Forelimb muscle (tissue), 1 donor: Measurements from ENCODE around the gene MAD2L1BP. TPM values are rescaled to one million over a fixed set of nuclear protein-coding genes. Genes with fewer than 3 reads are reported as not detected.
"Not testable (repeated sequence)": the region's sequence is repeated elsewhere in the genome, so short reads cannot be mapped to it uniquely, and the experiment has no call there.

Experiments used
- DNase-seq: peaks from one replicate; pipeline ENCODE4 v3.0.0-alpha.2; 2013; ENCODE audit warnings: low read depth
- polyA plus RNA-seq: library from polyadenylated mRNA; unstranded; fragments of 120-200 nt; gene quantifications from one replicate; pipeline ENCODE4 v1.2.1, GENCODE V29; 2013; ENCODE audit not compliant: insufficient read length

The MAD2L1BP gene
- polyA plus RNA-seq, 1 donor: 16.4 TPM

GRCh38 chr6:43625393-43625992, 10.1 kb upstream of the MAD2L1BP start:
- DNase-seq: no peak

DNA sequence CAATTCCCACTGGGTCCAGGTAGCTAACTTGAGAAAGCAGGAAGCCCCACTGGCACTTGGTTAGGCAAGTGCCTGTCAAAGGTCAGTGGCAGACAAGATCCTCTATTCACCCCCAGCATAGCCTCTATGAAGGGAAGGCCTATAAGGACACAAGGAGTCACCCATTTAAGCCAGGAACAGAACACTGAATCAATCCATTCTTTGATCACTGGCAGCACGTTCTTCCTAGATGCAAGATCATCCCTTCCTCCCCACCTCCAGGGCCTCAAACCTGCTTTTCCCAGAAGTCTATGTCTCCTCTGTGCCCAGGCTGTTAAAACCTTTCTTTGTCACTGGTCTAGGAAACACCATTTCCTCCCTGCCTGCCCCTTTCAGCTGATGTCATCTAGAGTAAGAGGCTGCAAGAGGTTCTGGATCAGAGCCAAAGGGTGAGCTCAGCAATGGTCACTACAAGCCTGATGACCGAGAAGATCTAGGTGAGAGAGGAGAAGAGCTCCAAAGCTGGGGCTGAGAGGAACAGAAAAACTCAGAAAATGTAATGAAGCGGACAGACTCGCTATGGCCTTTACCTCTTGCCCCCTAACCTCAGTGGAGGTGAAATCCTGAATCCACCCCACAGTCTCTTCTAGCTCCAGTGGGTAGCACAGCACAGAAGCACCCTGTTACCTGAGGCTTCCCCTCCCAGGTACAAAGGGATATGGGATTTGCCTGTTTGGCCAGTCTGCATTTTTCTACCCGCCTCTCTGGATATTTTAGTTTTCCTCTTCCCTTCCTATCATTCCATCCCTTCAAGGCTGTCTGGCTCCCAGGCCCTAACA, 8.4 kb upstream of the MAD2L1BP start:
- peak; percentile 64 for DNase-seq

- no peak for DNase-seq
Observed at GRCh38 chr6:43628393-43629103, 7.1 kb upstream of the MAD2L1BP start.

GRCh38 chr6:43629104-43629504, 6.5 kb upstream of the MAD2L1BP start, which contains the start of gene GTPBP2:
GTPBP2 (minus strand) TSS chr6:43629264; CDS start chr6:43629162, 102 bp downstream.
- DNase-seq: peak; percentile 97

DNA sequence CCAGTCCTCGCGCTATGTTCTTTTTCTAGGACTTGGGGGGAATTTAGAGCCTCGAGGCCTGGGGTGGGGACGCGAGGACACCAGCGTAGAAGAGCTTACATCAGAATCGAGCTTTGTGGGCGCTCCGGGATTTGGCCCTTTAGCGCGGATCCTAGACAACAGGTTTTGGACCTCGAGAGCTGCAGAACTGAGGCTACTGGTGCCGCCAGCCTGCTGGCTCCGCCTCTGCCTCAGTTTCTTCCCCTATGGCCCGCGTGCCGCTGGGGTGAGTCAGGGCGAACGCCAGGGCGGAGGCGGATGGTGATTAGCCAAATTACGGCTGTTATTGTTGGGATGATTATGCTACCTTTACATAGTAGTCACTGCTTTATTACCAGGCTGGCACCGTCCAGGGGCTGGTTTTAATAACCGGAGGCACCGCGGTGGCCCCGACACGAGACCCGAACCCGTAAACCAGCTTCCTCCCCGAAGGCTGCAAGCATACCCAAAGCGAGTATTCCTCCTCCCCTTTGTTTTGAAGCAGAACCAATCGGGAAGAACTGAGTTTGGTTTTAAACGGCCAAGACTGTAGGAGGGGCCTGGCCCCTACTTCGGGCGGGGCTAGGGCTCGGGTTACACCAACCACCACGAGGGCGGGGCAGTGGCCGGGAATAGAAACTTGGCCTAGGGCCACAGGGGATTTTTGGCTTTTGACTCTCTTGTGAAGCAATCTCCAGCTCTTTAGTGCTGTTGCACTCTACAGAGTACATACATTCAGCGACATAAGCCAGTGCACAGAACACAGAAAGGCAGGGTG, 5.9 kb upstream of the MAD2L1BP start:
- DNase-seq: peak; percentile 97

GRCh38 chr6:43630980-43631619, 4.5 kb upstream of the MAD2L1BP start:
- no peak for DNase-seq

GRCh38 chr6:43633002-43633401, 2.6 kb upstream of the MAD2L1BP start:
- not testable (repeated sequence) for DNase-seq

DNA sequence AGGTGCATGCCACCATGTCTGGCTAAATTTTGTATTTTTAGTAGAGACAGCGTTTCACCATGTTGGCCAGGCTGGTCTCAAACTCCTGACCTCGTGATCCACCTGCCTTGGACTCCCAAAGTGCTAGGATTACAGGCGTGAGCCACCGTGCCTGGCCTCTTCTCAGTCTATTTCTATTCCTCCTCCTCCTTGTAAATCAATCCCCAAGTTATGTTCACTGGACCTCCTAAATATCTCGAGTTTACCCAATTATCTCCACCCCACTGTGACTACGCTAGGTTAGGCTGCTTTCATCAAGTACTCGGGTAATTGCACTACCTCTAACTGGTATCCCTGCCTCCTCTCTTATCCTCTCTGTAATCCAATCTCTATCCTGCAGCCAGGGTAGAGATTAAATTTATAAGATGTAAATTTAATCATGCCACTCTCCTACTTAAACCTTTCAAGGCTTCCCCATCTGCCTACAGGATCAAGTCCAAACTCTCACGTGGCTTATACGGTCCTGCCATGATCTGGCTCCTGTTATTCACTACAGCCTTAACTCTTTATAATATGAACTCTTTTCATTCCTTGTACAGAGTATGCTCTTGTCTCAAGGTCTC, 837 bp upstream of the MAD2L1BP start:
- DNase-seq: no peak

DNA sequence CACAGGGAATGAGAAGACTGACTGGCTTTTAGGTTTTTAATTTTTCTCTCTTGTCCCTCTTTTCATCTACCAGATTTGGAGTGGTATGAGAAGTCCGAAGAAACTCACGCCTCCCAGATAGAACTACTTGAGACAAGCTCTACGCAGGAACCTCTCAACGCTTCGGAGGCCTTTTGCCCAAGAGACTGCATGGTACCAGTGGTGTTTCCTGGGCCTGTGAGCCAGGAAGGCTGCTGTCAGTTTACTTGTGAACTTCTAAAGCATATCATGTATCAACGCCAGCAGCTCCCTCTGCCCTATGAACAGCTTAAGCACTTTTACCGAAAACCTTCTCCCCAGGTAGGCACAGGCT, 644 bp downstream of the MAD2L1BP start:
- DNase-seq: no peak

DNA sequence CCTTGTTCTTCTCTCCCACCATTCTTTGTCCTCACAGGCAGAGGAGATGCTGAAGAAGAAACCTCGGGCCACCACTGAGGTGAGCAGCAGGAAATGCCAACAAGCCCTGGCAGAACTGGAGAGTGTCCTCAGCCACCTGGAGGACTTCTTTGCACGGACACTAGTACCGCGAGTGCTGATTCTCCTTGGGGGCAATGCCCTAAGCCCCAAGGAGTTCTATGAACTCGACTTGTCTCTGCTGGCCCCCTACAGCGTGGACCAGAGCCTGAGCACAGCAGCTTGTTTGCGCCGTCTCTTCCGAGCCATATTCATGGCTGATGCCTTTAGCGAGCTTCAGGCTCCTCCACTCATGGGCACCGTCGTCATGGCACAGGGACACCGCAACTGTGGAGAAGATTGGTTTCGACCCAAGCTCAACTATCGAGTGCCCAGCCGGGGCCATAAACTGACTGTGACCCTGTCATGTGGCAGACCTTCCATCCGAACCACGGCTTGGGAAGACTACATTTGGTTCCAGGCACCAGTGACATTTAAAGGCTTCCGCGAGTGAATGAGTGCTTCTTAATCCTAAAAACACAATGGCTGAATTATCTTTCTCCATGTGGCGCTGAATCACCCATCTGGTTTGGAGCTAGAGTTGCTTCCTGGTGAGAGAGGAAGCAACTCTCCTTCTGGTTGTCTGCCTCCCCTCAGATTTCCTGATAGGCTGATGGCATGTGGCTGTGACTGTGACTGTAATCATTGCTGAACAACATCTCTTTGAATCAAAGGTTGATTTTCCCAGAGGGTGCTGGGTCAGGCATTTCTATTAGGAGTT, 4.6 kb downstream of the MAD2L1BP start:
- no peak for DNase-seq

DNA sequence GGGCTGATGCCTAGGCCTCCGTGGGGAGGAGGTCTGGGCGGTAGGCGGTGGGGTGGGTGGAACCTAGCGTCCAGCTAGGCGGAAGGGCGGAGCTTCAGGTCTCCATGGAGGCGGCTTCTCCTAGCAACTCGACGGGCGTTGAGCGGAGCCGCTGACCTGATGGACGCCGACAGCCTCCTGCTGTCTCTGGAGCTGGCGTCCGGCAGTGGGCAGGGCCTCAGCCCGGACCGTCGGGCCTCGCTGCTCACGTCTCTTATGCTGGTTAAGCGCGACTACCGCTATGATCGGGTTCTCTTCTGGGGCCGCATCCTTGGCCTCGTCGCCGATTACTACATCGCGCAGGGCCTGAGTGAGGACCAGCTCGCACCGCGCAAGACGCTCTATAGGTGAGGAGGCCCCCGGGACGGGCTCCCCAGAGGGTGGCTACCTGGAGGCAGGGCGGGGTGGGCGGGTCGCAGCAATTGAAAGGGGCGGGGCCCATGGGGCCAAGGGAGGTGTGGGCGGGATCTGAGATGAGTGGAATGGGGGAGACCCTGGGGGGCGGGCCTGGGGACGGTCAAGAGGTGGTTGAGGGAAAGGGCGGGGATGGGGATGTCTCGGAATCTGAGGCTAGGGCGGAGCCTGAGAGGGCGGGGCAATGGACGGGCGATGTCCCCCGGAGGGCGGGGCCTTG, 9.4 kb downstream of the MAD2L1BP start, which contains the start of gene RSPH9:
TSS of gene RSPH9 (plus strand) at position 97 of the 673 bp plus-strand sequence. CDS start at position 160, 63 bp downstream.
- no peak for DNase-seq

DNA sequence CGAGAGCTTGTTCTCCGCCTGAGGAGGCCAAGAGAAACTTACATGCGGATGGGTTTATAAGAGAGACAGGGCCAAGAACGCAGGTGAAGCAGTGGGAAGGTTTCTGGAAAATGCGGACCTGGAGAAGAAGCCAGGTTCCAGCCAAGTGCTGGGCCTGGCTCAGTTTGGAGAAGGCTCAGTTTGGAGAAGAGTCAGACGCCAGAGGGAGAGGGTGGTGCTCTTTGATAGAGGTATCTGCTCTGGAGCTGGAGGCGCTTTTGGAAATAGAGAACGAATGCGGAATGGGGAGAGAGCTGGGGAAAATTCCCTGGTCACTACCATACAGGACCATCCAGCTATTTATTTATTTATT, 9.9 kb downstream of the MAD2L1BP start:
- no peak for DNase-seq

DNA sequence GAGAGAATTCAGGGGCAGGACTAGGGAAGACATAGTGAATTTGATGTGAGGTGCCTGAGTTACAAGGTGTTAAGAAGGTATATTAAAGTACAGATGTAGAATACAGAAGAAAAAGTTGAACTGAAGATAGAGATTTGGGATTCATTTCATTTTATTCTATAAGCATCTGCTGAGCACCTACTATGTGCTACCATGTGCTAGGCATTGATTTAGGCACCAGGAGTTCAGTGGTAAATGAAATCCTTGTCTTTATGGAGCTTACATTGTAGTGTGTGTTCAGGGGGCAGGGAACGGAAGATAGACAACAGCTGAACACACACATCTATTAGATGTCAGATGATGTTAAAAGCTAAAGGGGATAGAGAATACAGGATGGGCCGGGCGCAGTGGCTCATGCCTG, 12.0 kb downstream of the MAD2L1BP start:
- DNase-seq: no peak

GRCh38 chr6:43648248-43648647, 12.6 kb downstream of the MAD2L1BP start:
- DNase-seq: no peak

DNA sequence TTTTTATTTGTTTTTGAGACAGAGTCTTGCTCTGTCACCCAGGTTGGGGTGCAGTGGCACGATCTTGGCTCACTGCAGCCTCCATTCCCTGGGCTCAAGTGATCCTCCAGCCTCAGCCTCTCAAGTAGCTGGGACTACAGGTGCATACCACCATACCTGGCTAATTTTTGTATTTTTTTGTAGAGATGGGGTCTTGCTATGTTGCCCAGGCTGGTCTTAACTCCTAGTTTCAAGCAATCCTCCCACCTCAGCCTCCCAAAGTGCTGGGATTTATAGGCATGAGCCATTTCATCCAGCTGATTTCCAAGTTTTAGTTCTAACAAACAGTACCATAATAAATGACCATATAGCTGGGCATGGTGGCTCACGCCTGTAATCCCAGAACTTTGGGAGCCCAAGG, 17.2 kb downstream of the MAD2L1BP start:
- DNase-seq: not testable (repeated sequence)

DNA sequence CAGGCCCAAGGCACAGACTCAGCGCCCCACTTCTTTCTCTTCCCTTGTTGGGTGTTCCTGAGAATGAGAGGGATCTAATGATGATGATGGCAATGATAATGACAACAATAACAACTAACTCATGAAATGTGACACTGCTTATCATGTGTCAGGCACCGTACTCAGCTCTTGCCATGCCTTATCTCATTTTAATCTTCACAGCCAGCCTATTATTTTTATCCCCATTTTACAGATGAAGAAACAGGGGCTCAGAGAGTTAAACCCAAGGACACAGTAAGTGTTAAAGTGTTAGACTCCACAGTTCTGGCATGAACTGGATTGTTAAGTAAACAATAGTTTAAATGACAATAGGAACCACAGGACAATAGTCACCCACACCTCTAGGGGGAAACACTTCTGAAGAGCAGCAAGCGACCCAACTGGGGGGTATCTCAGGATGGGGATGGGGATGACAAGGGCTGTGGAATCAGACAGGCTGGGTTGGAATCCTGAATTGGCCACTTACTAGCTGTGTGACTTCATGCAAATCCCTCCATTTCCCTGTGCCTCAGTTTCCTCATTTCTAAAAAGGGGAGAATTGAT, 21.7 kb downstream of the MAD2L1BP start:
- DNase-seq: no peak

DNA sequence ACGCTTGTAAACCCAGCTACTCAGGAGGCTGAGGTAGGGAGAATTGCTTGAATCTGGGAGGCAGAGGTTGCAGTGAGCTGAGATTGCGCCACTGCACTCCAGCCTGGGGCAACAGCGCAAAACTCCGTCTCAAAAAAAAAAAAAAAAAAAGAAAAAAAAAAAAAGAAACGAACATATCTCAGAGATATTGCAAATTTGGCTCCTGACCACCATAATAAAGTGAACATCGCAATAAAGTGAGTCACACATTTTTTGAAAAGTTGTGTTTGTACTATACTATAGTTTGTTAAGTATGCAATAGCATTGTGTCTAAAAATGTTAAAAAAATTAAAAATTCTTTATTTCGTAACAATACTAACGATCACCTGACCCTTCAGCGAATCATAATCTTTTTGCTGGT, 22.5 kb downstream of the MAD2L1BP start:
- DNase-seq: no peak

GRCh38 chr6:43662948-43663347, 27.3 kb downstream of the MAD2L1BP start:
- not testable (repeated sequence) for DNase-seq

GRCh38 chr6:43665376-43665775, 29.7 kb downstream of the MAD2L1BP start:
- no peak for DNase-seq
